Fibroblast of villous mesenchyme (primary cell): ENCODE data around the gene MTHFS. TPM values are rescaled to one million over a fixed set of nuclear protein-coding genes. Genes with fewer than 3 reads are reported as not detected.

Experiments
- DNase-seq: peaks from one replicate; pipeline ENCODE4 v3.0.0-alpha.2; 2010; ENCODE audit warnings: low read depth
- H3K4me3 ChIP-seq: 2 replicates; pipeline ENCODE4 v1.5.1; 2011; ENCODE audit warnings: low read depth, mild to moderate bottlenecking, low read length
- small RNA-seq: library from RNA; depleted of rRNA; stranded (forward); fragments of <200 nt; gene quantifications from one replicate; pipeline ENCODE3, GENCODE V24; 2012
- total RNA-seq: library from RNA; depleted of rRNA; stranded (reverse); fragments of >200 nt; gene quantifications from 2 replicates; pipeline ENCODE4 v1.2.3, GENCODE V29; 2012
- TF ChIP-seq, protein P1 (sequence below): IDR thresholded peaks from 2 replicates; pipeline ENCODE4 v1.5.1; 2012; ENCODE audit warnings: low read depth, mild to moderate bottlenecking, low read length; ENCODE audit not compliant: insufficient read depth

MTHFS gene
- total RNA-seq, 1 donor: 9.5 TPM

DNA sequence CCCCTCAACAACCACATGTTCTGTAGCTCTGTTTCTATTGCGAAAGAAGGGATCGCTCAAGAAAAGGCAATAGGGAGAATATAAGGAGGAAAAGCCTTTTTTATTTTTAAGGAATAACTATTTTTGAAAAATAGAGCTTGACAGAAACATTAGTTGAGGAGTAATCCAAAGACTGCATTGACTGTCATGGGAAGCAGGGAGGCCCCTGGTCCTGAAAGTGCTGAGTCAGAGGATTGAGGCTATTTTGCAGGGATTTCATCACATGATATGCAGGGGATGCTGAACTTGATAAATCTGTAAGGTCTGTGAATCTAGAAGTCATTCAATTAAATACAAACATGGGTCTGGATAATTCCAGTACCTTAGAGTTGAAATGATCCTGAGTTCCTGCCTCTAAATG, 92.0 kb downstream of the MTHFS start:
- TF ChIP-seq, protein P1, sequence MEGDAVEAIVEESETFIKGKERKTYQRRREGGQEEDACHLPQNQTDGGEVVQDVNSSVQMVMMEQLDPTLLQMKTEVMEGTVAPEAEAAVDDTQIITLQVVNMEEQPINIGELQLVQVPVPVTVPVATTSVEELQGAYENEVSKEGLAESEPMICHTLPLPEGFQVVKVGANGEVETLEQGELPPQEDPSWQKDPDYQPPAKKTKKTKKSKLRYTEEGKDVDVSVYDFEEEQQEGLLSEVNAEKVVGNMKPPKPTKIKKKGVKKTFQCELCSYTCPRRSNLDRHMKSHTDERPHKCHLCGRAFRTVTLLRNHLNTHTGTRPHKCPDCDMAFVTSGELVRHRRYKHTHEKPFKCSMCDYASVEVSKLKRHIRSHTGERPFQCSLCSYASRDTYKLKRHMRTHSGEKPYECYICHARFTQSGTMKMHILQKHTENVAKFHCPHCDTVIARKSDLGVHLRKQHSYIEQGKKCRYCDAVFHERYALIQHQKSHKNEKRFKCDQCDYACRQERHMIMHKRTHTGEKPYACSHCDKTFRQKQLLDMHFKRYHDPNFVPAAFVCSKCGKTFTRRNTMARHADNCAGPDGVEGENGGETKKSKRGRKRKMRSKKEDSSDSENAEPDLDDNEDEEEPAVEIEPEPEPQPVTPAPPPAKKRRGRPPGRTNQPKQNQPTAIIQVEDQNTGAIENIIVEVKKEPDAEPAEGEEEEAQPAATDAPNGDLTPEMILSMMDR: no peak
- DNase-seq: no peak

DNA sequence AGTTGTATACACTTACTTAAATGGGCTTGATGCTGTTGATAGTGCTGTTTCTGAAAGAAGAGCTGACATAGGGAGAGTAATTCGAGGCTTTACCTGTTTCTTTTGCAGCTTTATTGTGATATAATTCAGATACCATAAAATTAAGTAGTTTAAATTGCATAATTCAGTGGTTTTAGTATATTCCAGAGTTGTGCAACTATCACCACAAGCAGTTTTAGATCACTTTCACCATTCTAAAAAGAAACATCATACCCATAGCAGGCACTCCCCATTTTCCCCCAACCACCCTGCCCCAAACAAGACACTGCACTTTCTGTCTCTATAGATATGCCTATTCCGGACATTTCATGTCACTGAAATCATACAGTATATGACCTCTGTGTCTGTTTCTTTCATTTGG, 98.5 kb downstream of the MTHFS start:
- no peak overlapping the region for H3K4me3 ChIP-seq
- TF ChIP-seq, protein P1: no peak
- DNase-seq: no peak

More for the DNA sequence above, 92.0 kb downstream of the MTHFS start:
- H3K4me3 ChIP-seq: no peak overlapping the region

Small RNA genes lying within 50 kb of the gene (small RNA-seq; reads per million reads assigned to genes)
- gene RNU6-667P: not detected

Other genes starting within 250 kb of the MTHFS start
- gene BCL2A1, start 74.2 kb upstream of the MTHFS start, total RNA-seq: not detected in 2 replicates
- gene ZFAND6, start 162.7 kb upstream of the MTHFS start, total RNA-seq: 78.6 and 123 TPM in 2 replicates